Thyroid gland (tissue), 4 donors: ENCODE data around the gene KAZN.

ENCODE experiments used
- CTCF ChIP-seq, 6 experiments: fragments of 200-600 bp in 3 of 6; fragments of 450-650 bp in 3 of 6; sonication (generic) in 3 of 6; IDR thresholded peaks; one replicate each; pipeline ENCODE4 v1.5.1; 2016 to 2019; ENCODE audit warnings: antibody characterized with exemption in 6 of 6, mild to moderate bottlenecking in 2 of 6, inconsistent platforms in 1 of 6, moderate library complexity in 1 of 6
- POLR2A ChIP-seq, 2 donors: fragments of 450-650 bp; IDR thresholded peaks; one replicate each; pipeline ENCODE4 v1.6.1; 2017; ENCODE audit warnings: antibody characterized with exemption in 2 of 2, mild to moderate bottlenecking in 2 of 2, moderate library complexity in 1 of 2

DNA sequence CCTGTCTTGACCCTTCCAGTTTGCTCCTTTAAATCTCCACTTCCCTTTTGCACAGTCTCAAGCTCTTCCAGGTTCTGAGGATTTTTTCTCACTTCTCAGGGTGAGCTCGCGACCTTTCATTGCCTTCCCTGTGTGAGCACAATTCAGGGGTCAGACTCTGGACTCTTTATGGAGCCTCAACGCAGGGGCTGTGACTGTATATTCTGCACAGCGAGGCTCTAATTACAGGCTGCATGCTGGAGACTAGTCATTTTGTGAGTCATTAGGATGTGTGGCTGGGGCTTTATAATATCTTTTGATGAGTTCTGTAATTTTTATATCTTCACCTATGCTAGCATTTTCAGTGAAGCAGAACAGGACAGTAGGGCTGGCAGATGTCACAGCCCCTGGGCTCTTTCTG, 270.7 kb downstream of the KAZN start:
- no peak for TF ChIP-seq POLR2A (IDR thresholded peaks at IDR 0.05)
- TF ChIP-seq CTCF (IDR thresholded peaks at IDR 0.05): no peak
